ENCODE data around the gene TFF3. TPM values are rescaled to one million over a fixed set of nuclear protein-coding genes. Genes with fewer than 3 reads are reported as not detected.

The TFF3 gene
- polyA plus RNA-seq, 1 donor, result 585 TPM

DNA sequence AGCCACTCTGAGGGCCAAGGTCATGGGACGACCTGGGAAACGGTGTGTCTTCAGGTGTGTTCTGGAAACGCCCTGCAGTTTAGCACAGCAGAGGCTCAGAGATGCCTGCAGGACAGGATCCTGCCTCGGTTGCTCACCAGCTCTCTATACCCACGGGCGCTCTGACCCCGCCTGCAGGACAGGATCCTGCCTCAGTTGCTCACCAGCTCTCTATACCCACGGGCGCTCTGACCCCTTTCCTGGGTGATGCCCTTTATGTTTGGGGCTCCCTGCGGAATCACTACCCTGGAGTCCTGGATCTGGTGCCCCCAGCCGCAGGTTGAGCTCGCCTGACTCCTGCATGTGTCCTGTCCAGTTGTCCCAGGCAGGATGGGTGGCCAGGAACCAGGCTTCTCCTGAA, 32.5 kb downstream of the TFF3 start:
- H3K4me3 ChIP-seq (ENCODE audit: low read length), result no peak overlapping the region
- no CpG with 5 or more reads among the region's 12 CpGs for WGBS (ENCODE audit: insufficient coverage, low lambda C conversion rate)
- H3K4me1 ChIP-seq (ENCODE audit: control insufficient read depth, insufficient read depth, low read length), result no peaks in the 10 kb centered on the region
- H3K27ac ChIP-seq (ENCODE audit: low read length), result no peak overlapping the region
- no peaks in the 10 kb centered on the region for H3K9me3 ChIP-seq (ENCODE audit: control insufficient read depth, low read depth, low read length)
- no peak for DNase-seq
- H3K36me3 ChIP-seq (ENCODE audit: control insufficient read depth, insufficient read depth, low read length), result no peaks in the 10 kb centered on the region
- H3K27me3 ChIP-seq (ENCODE audit: control insufficient read depth, insufficient read depth, low read length), result no peaks in the 10 kb centered on the region

DNA sequence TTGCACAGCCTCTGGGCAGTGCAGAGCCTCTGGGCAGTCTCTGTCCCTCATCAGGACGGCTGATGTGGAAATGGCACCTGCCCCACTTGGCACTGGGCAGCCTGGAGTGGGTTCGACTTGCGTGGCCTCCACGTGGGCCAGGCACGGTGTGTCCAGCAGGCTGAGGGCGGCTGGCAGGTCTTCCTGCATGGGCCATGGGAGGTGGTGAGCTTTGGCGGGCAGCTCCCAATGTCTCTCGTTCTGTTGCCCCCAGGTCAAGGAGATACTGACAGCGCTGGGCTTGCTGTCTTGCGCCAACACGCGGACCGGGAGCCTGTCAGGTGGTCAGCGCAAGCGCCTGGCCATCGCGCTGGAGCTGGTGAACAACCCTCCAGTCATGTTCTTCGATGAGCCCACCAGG, 33.2 kb downstream of the TFF3 start:
- Histone ChIP-seq H3K4me1 (ENCODE audit: control insufficient read depth, insufficient read depth, low read length) (no peaks in the 10 kb centered on the region), H3K36me3 (ENCODE audit: control insufficient read depth, insufficient read depth, low read length) (no peaks in the 10 kb centered on the region), H3K27me3 (ENCODE audit: control insufficient read depth, insufficient read depth, low read length) (no peaks in the 10 kb centered on the region), H3K27ac (ENCODE audit: low read length) (no peak overlapping the region), H3K4me3 (ENCODE audit: low read length) (no peak overlapping the region), H3K9me3 (ENCODE audit: control insufficient read depth, low read depth, low read length) (no peaks in the 10 kb centered on the region)
- no CpG with 5 or more reads among the region's 18 CpGs for WGBS (ENCODE audit: insufficient coverage, low lambda C conversion rate)
- DNase-seq, result no peak

DNA sequence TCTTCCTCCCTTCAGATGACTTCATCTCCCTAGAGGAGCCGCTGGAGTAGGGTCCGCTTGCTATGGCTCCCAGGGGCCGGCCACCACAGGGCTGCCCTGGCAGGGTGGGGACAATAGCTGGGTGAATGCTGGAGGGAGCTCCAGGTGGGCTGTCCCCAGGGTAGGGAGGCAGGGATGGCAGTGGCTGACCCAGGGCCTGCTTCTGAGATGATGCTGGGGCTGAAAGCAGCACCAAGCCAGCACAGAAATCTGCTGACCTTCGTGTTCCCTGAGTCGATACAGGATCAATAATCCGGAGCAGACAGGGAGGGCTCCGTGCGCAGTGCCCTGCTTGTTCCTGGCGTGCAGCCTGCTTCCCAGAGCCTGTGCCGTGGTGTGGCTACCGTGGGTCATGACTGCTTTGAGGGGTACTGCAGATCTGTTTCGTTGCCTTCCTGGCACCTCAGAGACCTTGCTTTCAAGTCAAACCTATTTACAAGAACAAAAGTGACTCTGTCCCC, 34.0 kb downstream of the TFF3 start:
- 100% methylated on average over 1 of the region's 12 CpGs for WGBS (ENCODE audit: insufficient coverage, low lambda C conversion rate)
- Histone ChIP-seq H3K9me3 (ENCODE audit: control insufficient read depth, low read depth, low read length) (no peaks in the 10 kb centered on the region), H3K27me3 (ENCODE audit: control insufficient read depth, insufficient read depth, low read length) (no peaks in the 10 kb centered on the region), H3K4me1 (ENCODE audit: control insufficient read depth, insufficient read depth, low read length) (no peaks in the 10 kb centered on the region), H3K27ac (ENCODE audit: low read length) (no peak overlapping the region), H3K36me3 (ENCODE audit: control insufficient read depth, insufficient read depth, low read length) (no peaks in the 10 kb centered on the region), H3K4me3 (ENCODE audit: low read length) (no peak overlapping the region)
- DNase-seq, result no peak

DNA sequence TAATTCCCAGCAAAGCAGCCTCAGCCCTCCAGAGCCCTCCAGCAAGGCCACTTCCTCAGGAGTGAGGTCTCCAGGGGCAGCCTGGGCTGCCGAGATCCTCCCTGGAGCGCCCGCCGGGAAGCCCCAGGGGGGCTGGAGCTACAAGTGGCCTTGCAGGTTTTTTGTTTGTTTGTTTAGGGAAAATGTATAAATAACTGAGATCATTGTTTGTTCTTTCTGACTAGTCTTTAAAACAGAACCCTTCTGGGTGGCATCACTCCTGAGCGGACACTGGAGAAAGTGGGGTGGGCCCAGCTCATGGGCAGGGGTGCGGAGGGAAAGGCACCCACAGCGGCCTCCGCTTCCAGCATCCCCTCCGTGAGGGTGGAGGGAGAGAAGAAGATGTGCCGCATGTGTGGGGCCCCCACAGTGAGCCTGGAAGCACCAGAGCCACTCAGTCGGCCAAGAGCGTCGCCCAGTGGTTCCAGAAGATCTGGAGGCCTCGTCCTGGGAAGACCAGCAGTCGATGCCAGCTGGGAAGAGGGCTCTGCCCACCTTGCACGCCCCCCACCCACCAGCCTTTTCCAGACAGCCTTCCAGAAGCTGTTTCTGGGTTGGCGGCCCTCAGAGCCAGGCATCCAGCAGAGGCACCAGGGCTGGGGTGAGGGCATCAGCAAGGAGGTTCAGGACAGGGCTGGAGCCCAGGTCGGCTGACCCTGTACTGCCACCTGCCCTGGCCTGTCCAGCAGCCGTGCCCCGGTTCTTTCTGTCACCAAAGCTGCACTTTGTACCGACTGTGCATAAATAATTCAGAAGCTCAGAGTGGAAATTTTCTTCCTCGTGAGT, 34.6 kb downstream of the TFF3 start:
- H3K4me1 ChIP-seq (ENCODE audit: control insufficient read depth, insufficient read depth, low read length), result no peaks in the 10 kb centered on the region
- no peaks in the 10 kb centered on the region for H3K27me3 ChIP-seq (ENCODE audit: control insufficient read depth, insufficient read depth, low read length)
- H3K4me3 ChIP-seq (ENCODE audit: low read length), result no peak overlapping the region
- H3K27ac ChIP-seq (ENCODE audit: low read length), result no peak overlapping the region
- no peaks in the 10 kb centered on the region for H3K36me3 ChIP-seq (ENCODE audit: control insufficient read depth, insufficient read depth, low read length)
- no CpG with 5 or more reads among the region's 22 CpGs for WGBS (ENCODE audit: insufficient coverage, low lambda C conversion rate)
- no peaks in the 10 kb centered on the region for H3K9me3 ChIP-seq (ENCODE audit: control insufficient read depth, low read depth, low read length)
- DNase-seq, result no peak

- no CpG with 5 or more reads among the region's 11 CpGs for WGBS (ENCODE audit: insufficient coverage, low lambda C conversion rate)
These were observed 35.3 kb downstream of the TFF3 start for GRCh38 chr21:42279888-42280287.

GRCh38 chr21:42279341-42279871, 35.8 kb downstream of the TFF3 start:
- no peaks in the 10 kb centered on the region for H3K36me3 ChIP-seq (ENCODE audit: control insufficient read depth, insufficient read depth, low read length)
- WGBS (ENCODE audit: insufficient coverage, low lambda C conversion rate), result no CpG with 5 or more reads among the region's 20 CpGs
- H3K27me3 ChIP-seq (ENCODE audit: control insufficient read depth, insufficient read depth, low read length), result no peaks in the 10 kb centered on the region
- no peak for DNase-seq
- H3K4me1 ChIP-seq (ENCODE audit: control insufficient read depth, insufficient read depth, low read length), result no peaks in the 10 kb centered on the region
- no peak overlapping the region for H3K27ac ChIP-seq (ENCODE audit: low read length)
- no peaks in the 10 kb centered on the region for H3K9me3 ChIP-seq (ENCODE audit: control insufficient read depth, low read depth, low read length)
- no peak overlapping the region for H3K4me3 ChIP-seq (ENCODE audit: low read length)

More at GRCh38 chr21:42279888-42280287, 35.3 kb downstream of the TFF3 start:
- no peak overlapping the region for H3K27ac ChIP-seq (ENCODE audit: low read length)
- H3K36me3 ChIP-seq (ENCODE audit: control insufficient read depth, insufficient read depth, low read length), result no peaks in the 10 kb centered on the region
- H3K9me3 ChIP-seq (ENCODE audit: control insufficient read depth, low read depth, low read length), result no peaks in the 10 kb centered on the region
- DNase-seq, result no peak
- H3K4me3 ChIP-seq (ENCODE audit: low read length), result no peak overlapping the region
- H3K4me1 ChIP-seq (ENCODE audit: control insufficient read depth, insufficient read depth, low read length), result no peaks in the 10 kb centered on the region
- H3K27me3 ChIP-seq (ENCODE audit: control insufficient read depth, insufficient read depth, low read length), result no peaks in the 10 kb centered on the region

GRCh38 chr21:42278451-42279149, 36.6 kb downstream of the TFF3 start:
- no peaks in the 10 kb centered on the region for H3K4me1 ChIP-seq (ENCODE audit: control insufficient read depth, insufficient read depth, low read length)
- H3K9me3 ChIP-seq (ENCODE audit: control insufficient read depth, low read depth, low read length), result no peaks in the 10 kb centered on the region
- H3K27me3 ChIP-seq (ENCODE audit: control insufficient read depth, insufficient read depth, low read length), result no peaks in the 10 kb centered on the region
- DNase-seq, result peak in 1 of 2 donors; percentile 73
- H3K27ac ChIP-seq (ENCODE audit: low read length), result no peak overlapping the region
- no peaks in the 10 kb centered on the region for H3K36me3 ChIP-seq (ENCODE audit: control insufficient read depth, insufficient read depth, low read length)
- WGBS (ENCODE audit: insufficient coverage, low lambda C conversion rate), result no CpG with 5 or more reads among the region's 19 CpGs
- H3K4me3 ChIP-seq (ENCODE audit: low read length), result no peak overlapping the region

GRCh38 chr21:42277593-42277992, 37.6 kb downstream of the TFF3 start:
- WGBS (ENCODE audit: insufficient coverage, low lambda C conversion rate), result no CpG with 5 or more reads among the region's 4 CpGs
- Histone ChIP-seq H3K36me3 (ENCODE audit: control insufficient read depth, insufficient read depth, low read length) (no peaks in the 10 kb centered on the region), H3K4me3 (ENCODE audit: low read length) (no peak overlapping the region), H3K27ac (ENCODE audit: low read length) (no peak overlapping the region), H3K27me3 (ENCODE audit: control insufficient read depth, insufficient read depth, low read length) (no peaks in the 10 kb centered on the region), H3K4me1 (ENCODE audit: control insufficient read depth, insufficient read depth, low read length) (no peaks in the 10 kb centered on the region), H3K9me3 (ENCODE audit: control insufficient read depth, low read depth, low read length) (no peaks in the 10 kb centered on the region)
- no peak for DNase-seq

DNA sequence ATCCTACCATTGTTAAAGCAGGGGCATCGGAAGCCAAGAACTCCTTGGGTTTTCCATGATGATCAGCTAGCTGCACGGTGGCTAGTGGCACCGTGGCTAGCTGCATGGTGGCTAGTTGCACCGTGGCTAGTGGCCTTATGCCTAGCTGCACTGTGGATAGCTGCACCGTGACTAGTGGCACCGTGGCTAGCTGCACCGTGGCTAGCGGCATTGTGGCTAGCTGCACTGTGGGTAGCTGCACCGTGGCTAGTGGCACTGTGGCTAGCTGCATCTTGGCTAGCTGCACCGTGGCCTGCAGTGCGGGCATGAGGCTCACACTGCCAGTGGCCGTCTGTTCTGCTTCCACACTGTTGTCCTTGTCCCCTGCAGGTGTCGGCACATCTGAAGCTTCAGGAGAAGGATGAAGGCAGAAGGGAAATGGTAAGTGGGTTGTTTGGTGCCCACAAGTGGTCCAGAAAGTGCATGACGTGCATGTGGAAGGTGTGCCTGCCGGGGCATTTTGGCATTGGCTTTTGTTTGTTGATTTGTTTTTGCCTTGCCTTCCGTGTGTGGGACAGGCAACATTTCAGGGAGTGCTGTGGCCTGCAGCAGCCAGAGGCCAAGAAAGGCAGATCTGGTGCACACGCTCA, 38.6 kb downstream of the TFF3 start:
- no peak for DNase-seq
- Histone ChIP-seq H3K27ac (ENCODE audit: low read length) (no peak overlapping the region), H3K9me3 (ENCODE audit: control insufficient read depth, low read depth, low read length) (no peaks in the 10 kb centered on the region), H3K4me3 (ENCODE audit: low read length) (no peak overlapping the region), H3K36me3 (ENCODE audit: control insufficient read depth, insufficient read depth, low read length) (no peaks in the 10 kb centered on the region), H3K4me1 (ENCODE audit: control insufficient read depth, insufficient read depth, low read length) (no peaks in the 10 kb centered on the region), H3K27me3 (ENCODE audit: control insufficient read depth, insufficient read depth, low read length) (no peaks in the 10 kb centered on the region)
- no CpG with 5 or more reads among the region's 17 CpGs for WGBS (ENCODE audit: insufficient coverage, low lambda C conversion rate)

DNA sequence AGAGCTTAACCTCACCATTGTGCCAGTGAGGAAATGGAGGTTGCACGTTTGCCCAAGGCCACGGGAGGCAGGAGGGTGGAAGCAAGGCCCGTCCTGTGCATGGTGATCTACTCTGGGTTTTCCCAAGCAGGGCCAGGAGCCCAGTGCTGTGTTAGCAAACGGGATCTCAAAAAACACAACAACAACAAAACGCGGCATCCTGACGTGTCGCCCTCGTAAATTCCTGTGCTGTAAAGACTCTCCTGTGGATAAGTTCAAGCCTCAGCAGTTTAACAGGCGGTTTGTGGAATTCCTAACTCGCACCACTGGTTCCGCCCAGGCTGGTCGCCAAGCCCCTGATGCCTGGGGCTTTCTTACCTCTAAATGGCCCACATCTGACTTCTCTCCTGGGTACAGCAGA, 39.1 kb downstream of the TFF3 start:
- DNase-seq, result no peak
- WGBS (ENCODE audit: insufficient coverage, low lambda C conversion rate), result no CpG with 5 or more reads among the region's 13 CpGs

More for the DNA sequence above, 39.1 kb downstream of the TFF3 start:
- Histone ChIP-seq H3K4me1 (ENCODE audit: control insufficient read depth, insufficient read depth, low read length) (no peaks in the 10 kb centered on the region), H3K27me3 (ENCODE audit: control insufficient read depth, insufficient read depth, low read length) (no peaks in the 10 kb centered on the region), H3K27ac (ENCODE audit: low read length) (no peak overlapping the region), H3K4me3 (ENCODE audit: low read length) (no peak overlapping the region), H3K9me3 (ENCODE audit: control insufficient read depth, low read depth, low read length) (no peaks in the 10 kb centered on the region), H3K36me3 (ENCODE audit: control insufficient read depth, insufficient read depth, low read length) (no peaks in the 10 kb centered on the region)

Measured in large intestine (tissue), 3 donors.